ENCODE data around the gene CLIC3. TPM values are rescaled to one million over a fixed set of nuclear protein-coding genes. Genes with fewer than 3 reads are reported as not detected.

The CLIC3 gene
- total RNA-seq, 2 experiments from 2014 or later, result 2.1 to 2.8 TPM

GRCh38 chr9:136995362-136995761 lies 1.0 kb downstream of the CLIC3 start:
- no peaks in the 10 kb centered on the region for H3K9me3 Mint-ChIP-seq
- Histone ChIP-seq H3K4me1 (ENCODE audit: insufficient read depth, low read length) (peaks cover 82% of the 10 kb centered on the region), H3K27ac (ENCODE audit: low read depth in 1 of 2, low read length in 2 of 2) (no peak overlapping the region), H3K9me3 (ENCODE audit: control insufficient read depth in 1 of 2, insufficient read depth in 1 of 2, low read length in 2 of 2) (no peaks in the 10 kb centered on the region), H3K27me3 (ENCODE audit: control insufficient read depth in 1 of 2, insufficient read depth in 2 of 2, low read length in 2 of 2) (peaks cover 0 to 4% of the 10 kb centered on the region in 2 experiments), H3K4me3 (ENCODE audit: low read length) (no peak overlapping the region), H3K36me3 (ENCODE audit: insufficient read depth, low read length) (peaks cover 10% of the 10 kb centered on the region)
- H3K4me1 Mint-ChIP-seq (ENCODE audit: low read depth), result peaks cover 50% of the 10 kb centered on the region
- peaks cover 8% of the 10 kb centered on the region for H3K36me3 Mint-ChIP-seq (ENCODE audit: low read depth)
- POLR2A ChIA-PET, result interaction anchor here (1.1 to 1.3 kb wide), 2 partner anchors 51 to 203 kb away, joined by 3 to 4 read pairs; partner anchors contain the start of gene FBXW5
- DNase-seq (no peak), ATAC-seq (ENCODE audit: poor library complexity) (no peak)
- intact Hi-C loops (cut with DNase I, micrococcal nuclease), result no loop called here
- no peak for TF ChIP-seq CTCF (IDR thresholded peaks at IDR 0.05)
- H3K27me3 Mint-ChIP-seq, result peaks cover 10% of the 10 kb centered on the region
- CTCF ChIA-PET, result interaction anchor here (1.4 to 1.8 kb wide), 3 partner anchors 40 to 153 kb away, joined by 3 to 9 read pairs (median 6); partner anchors contain the start of genes AJM1 and FBXW5
- H3K4me3 Mint-ChIP-seq, result no peak overlapping the region
- H3K27ac Mint-ChIP-seq, result no peak overlapping the region

GRCh38 chr9:136994888-136995230 lies 1.5 kb downstream of the CLIC3 start:
- no peak for TF ChIP-seq CTCF (IDR thresholded peaks at IDR 0.05)
- Mint-ChIP-seq H3K9me3 (no peaks in the 10 kb centered on the region), H3K27me3 (peaks cover 10% of the 10 kb centered on the region), H3K4me3 (no peak overlapping the region), H3K4me1 (ENCODE audit: low read depth) (peaks cover 45% of the 10 kb centered on the region), H3K27ac (no peak overlapping the region), H3K36me3 (ENCODE audit: low read depth) (peaks cover 8% of the 10 kb centered on the region)
- DNase-seq, result no peak
- no peak overlapping the region for H3K27ac ChIP-seq (ENCODE audit: low read depth in 1 of 2, low read length in 2 of 2)
- peaks cover 77% of the 10 kb centered on the region for H3K4me1 ChIP-seq (ENCODE audit: insufficient read depth, low read length)
- peaks cover 0 to 4% of the 10 kb centered on the region in 2 experiments for H3K27me3 ChIP-seq (ENCODE audit: control insufficient read depth in 1 of 2, insufficient read depth in 2 of 2, low read length in 2 of 2)
- no peaks in the 10 kb centered on the region for H3K9me3 ChIP-seq (ENCODE audit: control insufficient read depth in 1 of 2, insufficient read depth in 1 of 2, low read length in 2 of 2)
- intact Hi-C loops (cut with DNase I, micrococcal nuclease), result loop anchor here in 1 of 2 experiments (5.0 kb wide), 1 partner anchor 412 kb away; no protein-coding TSS in a partner anchor
- H3K4me3 ChIP-seq (ENCODE audit: low read length), result no peak overlapping the region
- H3K36me3 ChIP-seq (ENCODE audit: insufficient read depth, low read length), result peaks cover 10% of the 10 kb centered on the region
- ChIA-PET CTCF (interaction anchor here (1.6 kb wide), 1 partner anchor 153 kb away, joined by 6 read pairs; the partner anchor contains the start of gene AJM1), POLR2A (no interaction called here)
- no peak for ATAC-seq (ENCODE audit: poor library complexity)

- no peak overlapping the region for H3K27ac ChIP-seq (ENCODE audit: low read depth in 1 of 2, low read length in 2 of 2)
- intact Hi-C loops (cut with DNase I, micrococcal nuclease), result loop anchor here in 1 of 2 experiments (5.0 kb wide), 1 partner anchor 413 kb away; no protein-coding TSS in a partner anchor
- Mint-ChIP-seq H3K27me3 (peaks cover 10% of the 10 kb centered on the region), H3K4me1 (ENCODE audit: low read depth) (peaks cover 45% of the 10 kb centered on the region), H3K27ac (no peak overlapping the region), H3K9me3 (no peaks in the 10 kb centered on the region), H3K4me3 (no peak overlapping the region), H3K36me3 (ENCODE audit: low read depth) (peaks cover 8% of the 10 kb centered on the region)
- no peak for DNase-seq
- peaks cover 10% of the 10 kb centered on the region for H3K36me3 ChIP-seq (ENCODE audit: insufficient read depth, low read length)
- ATAC-seq (ENCODE audit: poor library complexity), result no peak
- ChIA-PET POLR2A (interaction anchor here (1.6 kb wide), 1 partner anchor 35 kb away, joined by 5 read pairs; no protein-coding TSS in a partner anchor), CTCF (interaction anchor here (1.3 kb wide), 1 partner anchor 40 kb away, joined by 3 read pairs; no protein-coding TSS in a partner anchor)
- H3K9me3 ChIP-seq (ENCODE audit: control insufficient read depth in 1 of 2, insufficient read depth in 1 of 2, low read length in 2 of 2), result no peaks in the 10 kb centered on the region
- H3K4me1 ChIP-seq (ENCODE audit: insufficient read depth, low read length), result peaks cover 72% of the 10 kb centered on the region
- H3K27me3 ChIP-seq (ENCODE audit: control insufficient read depth in 1 of 2, insufficient read depth in 2 of 2, low read length in 2 of 2), result peaks cover 0 to 4% of the 10 kb centered on the region in 2 experiments
- no peak overlapping the region for H3K4me3 ChIP-seq (ENCODE audit: low read length)
- no peak for TF ChIP-seq CTCF (IDR thresholded peaks at IDR 0.05)
Observed at GRCh38 chr9:136994180-136994887, 2.0 kb downstream of the CLIC3 start.

Measured in CD4-positive, alpha-beta T cell (primary cell).